OCI-LY3 (cell line): ENCODE measurements around the gene JAZF1.

ENCODE experiments used
- EZH2phosphoT487 ChIP-seq: fragments of 200-600 bp; shearing (Covaris generic); IDR thresholded peaks from 2 replicates; pipeline ENCODE4 v1.6.1; 2018; ENCODE audit warnings: antibody characterized with exemption, mixed run types, low read depth
- TF ChIP-seq, protein P1 (sequence below): fragments of 200-600, 300-600 bp; sonication (generic); IDR thresholded peaks from 2 replicates; pipeline ENCODE4 v1.5.1; 2014; ENCODE audit warnings: antibody characterized with exemption, low read length, low read depth

DNA sequence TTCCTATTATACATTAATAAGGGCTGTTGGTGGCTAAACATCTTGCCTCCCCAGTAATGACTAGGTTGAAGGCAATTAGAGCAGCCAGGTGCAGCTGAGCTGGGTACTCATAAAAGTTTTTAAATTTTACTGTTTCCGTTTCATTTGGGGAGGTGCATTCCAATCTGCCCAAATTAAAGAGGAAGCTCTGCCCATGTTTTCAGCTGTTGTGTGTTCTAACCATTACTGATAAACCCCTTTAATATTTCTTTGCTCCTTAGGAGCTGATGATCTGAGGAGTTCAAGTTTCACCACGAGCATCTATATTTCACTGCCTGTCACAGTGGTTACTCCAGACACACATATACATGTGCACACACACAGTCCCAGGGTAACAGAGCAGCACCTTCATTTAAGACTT is 94.4 kb downstream of the JAZF1 start:
- TF ChIP-seq, protein P1, sequence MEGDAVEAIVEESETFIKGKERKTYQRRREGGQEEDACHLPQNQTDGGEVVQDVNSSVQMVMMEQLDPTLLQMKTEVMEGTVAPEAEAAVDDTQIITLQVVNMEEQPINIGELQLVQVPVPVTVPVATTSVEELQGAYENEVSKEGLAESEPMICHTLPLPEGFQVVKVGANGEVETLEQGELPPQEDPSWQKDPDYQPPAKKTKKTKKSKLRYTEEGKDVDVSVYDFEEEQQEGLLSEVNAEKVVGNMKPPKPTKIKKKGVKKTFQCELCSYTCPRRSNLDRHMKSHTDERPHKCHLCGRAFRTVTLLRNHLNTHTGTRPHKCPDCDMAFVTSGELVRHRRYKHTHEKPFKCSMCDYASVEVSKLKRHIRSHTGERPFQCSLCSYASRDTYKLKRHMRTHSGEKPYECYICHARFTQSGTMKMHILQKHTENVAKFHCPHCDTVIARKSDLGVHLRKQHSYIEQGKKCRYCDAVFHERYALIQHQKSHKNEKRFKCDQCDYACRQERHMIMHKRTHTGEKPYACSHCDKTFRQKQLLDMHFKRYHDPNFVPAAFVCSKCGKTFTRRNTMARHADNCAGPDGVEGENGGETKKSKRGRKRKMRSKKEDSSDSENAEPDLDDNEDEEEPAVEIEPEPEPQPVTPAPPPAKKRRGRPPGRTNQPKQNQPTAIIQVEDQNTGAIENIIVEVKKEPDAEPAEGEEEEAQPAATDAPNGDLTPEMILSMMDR: no peak
- no peak for TF ChIP-seq EZH2phosphoT487
